ENCODE measurements around the gene BTBD8.

BTBD8 gene

GRCh38 chr1:92218559-92218958, 138.4 kb downstream of the BTBD8 start:
- no peak for DNase-seq (ENCODE audit: low read depth in 1 of 2, low spot score in 1 of 2)
- no peak overlapping the region for H3K4me3 ChIP-seq (replicated peaks; ENCODE audit: insufficient read depth, low read length)
- TF ChIP-seq GABPA (IDR thresholded peaks at IDR 0.05; ENCODE audit: low read depth) = no peak
- TF ChIP-seq SPI1 (IDR thresholded peaks at IDR 0.05; ENCODE audit: borderline replicate concordance, low read depth) = no peak
- TF ChIP-seq REST (IDR thresholded peaks at IDR 0.05; ENCODE audit: insufficient replicate concordance, low read depth) = no peak
- no peak for TF ChIP-seq POLR2AphosphoS5 (IDR thresholded peaks at IDR 0.05; ENCODE audit: low read depth)
- no peak for TF ChIP-seq CTCF (IDR thresholded peaks at IDR 0.05; ENCODE audit: insufficient read depth, low read length)
- H3K27ac ChIP-seq (replicated peaks) = no peak overlapping the region
- H3K27me3 ChIP-seq (ENCODE audit: insufficient read depth, poor library complexity, severe bottlenecking) = no peaks in the 10 kb centered on the region

- TF ChIP-seq GABPA (IDR thresholded peaks at IDR 0.05; ENCODE audit: low read depth) = no peak
- TF ChIP-seq CTCF (IDR thresholded peaks at IDR 0.05; ENCODE audit: insufficient read depth, low read length) = no peak
- TF ChIP-seq REST (IDR thresholded peaks at IDR 0.05; ENCODE audit: insufficient replicate concordance, low read depth) = no peak
- TF ChIP-seq POLR2AphosphoS5 (IDR thresholded peaks at IDR 0.05; ENCODE audit: low read depth) = no peak
- no peak for TF ChIP-seq SPI1 (IDR thresholded peaks at IDR 0.05; ENCODE audit: borderline replicate concordance, low read depth)
- Histone ChIP-seq H3K4me3 (replicated peaks; ENCODE audit: insufficient read depth, low read length) (no peak overlapping the region), H3K27ac (replicated peaks) (no peak overlapping the region), H3K27me3 (ENCODE audit: insufficient read depth, poor library complexity, severe bottlenecking) (no peaks in the 10 kb centered on the region)
- DNase-seq (ENCODE audit: low read depth in 1 of 2, low spot score in 1 of 2) = no peak
Observed at GRCh38 chr1:92219028-92219427, 138.9 kb downstream of the BTBD8 start.

- DNase-seq (ENCODE audit: low read depth in 1 of 2, low spot score in 1 of 2) = no peak
- Histone ChIP-seq H3K27ac (replicated peaks) (no peak overlapping the region), H3K27me3 (ENCODE audit: insufficient read depth, poor library complexity, severe bottlenecking) (no peaks in the 10 kb centered on the region), H3K4me3 (replicated peaks; ENCODE audit: insufficient read depth, low read length) (no peak overlapping the region)
- no peak for TF ChIP-seq POLR2AphosphoS5 (IDR thresholded peaks at IDR 0.05; ENCODE audit: low read depth)
- no peak for TF ChIP-seq REST (IDR thresholded peaks at IDR 0.05; ENCODE audit: insufficient replicate concordance, low read depth)
- no peak for TF ChIP-seq GABPA (IDR thresholded peaks at IDR 0.05; ENCODE audit: low read depth)
- TF ChIP-seq SPI1 (IDR thresholded peaks at IDR 0.05; ENCODE audit: borderline replicate concordance, low read depth) = no peak
- no peak for TF ChIP-seq CTCF (IDR thresholded peaks at IDR 0.05; ENCODE audit: insufficient read depth, low read length)
Observed at GRCh38 chr1:92228401-92228800, 148.3 kb downstream of the BTBD8 start.
